ENCODE results near the gene PCBP2. TPM values are rescaled to one million over a fixed set of nuclear protein-coding genes. Genes with fewer than 3 reads are reported as not detected.

Gene PCBP2
- total and polyA plus RNA-seq, 2 experiments from 2014 or later = 114 to 326 TPM

GRCh38 chr12:53516758-53517455 lies 65.0 kb downstream of the PCBP2 start:
- no peak for DNase-seq (ENCODE audit: low read depth in 1 of 2, low spot score in 1 of 2)
- H3K27ac ChIP-seq = no peak overlapping the region
- no peak for TF ChIP-seq CTCF (IDR thresholded peaks at IDR 0.05; ENCODE audit: low read depth, low read length)
- no peaks in the 10 kb centered on the region for H3K27me3 ChIP-seq
- no peaks in the 10 kb centered on the region for H3K4me1 ChIP-seq (ENCODE audit: low read depth)
- H3K36me3 ChIP-seq = peaks cover 58% of the 10 kb centered on the region
- no peak overlapping the region for H3K4me3 ChIP-seq
- no peaks in the 10 kb centered on the region for H3K9me3 ChIP-seq (ENCODE audit: low read depth)

DNA sequence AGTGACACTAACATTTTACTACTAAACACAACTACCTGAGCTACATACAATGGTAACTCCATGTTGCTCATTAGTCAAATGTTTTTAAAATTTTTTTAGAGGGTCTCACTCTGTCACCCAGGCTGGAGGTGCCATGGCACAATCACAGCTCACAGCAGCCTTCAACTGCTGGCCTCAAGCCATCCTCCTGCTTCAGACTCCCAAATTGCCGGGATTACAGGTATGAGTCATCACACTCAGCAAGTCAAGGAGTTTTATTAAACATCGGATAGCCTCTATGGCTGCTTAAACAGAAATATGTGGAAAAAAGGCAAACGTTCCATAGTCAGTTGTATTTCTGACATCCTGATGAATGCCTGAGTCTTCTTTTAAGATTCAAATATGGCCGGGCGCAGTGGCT lies 66.5 kb downstream of the PCBP2 start:
- no peak overlapping the region for H3K4me3 ChIP-seq
- no peak overlapping the region for H3K27ac ChIP-seq
- H3K36me3 ChIP-seq = peaks cover 58% of the 10 kb centered on the region
- no peaks in the 10 kb centered on the region for H3K9me3 ChIP-seq (ENCODE audit: low read depth)
- H3K4me1 ChIP-seq (ENCODE audit: low read depth) = no peaks in the 10 kb centered on the region
- no peak for TF ChIP-seq CTCF (IDR thresholded peaks at IDR 0.05; ENCODE audit: low read depth, low read length)
- DNase-seq (ENCODE audit: low read depth in 1 of 2, low spot score in 1 of 2) = peak in 1 of 2 donors; percentile 28
- no peaks in the 10 kb centered on the region for H3K27me3 ChIP-seq

GRCh38 chr12:53523131-53523530 lies 71.2 kb downstream of the PCBP2 start:
- DNase-seq (ENCODE audit: low read depth in 1 of 2, low spot score in 1 of 2) = no peak
- Histone ChIP-seq H3K27me3 (no peaks in the 10 kb centered on the region), H3K4me1 (ENCODE audit: low read depth) (no peaks in the 10 kb centered on the region), H3K36me3 (peaks cover 49% of the 10 kb centered on the region), H3K4me3 (no peak overlapping the region), H3K9me3 (ENCODE audit: low read depth) (no peaks in the 10 kb centered on the region), H3K27ac (no peak overlapping the region)
- TF ChIP-seq CTCF (IDR thresholded peaks at IDR 0.05; ENCODE audit: low read depth, low read length) = no peak

DNA sequence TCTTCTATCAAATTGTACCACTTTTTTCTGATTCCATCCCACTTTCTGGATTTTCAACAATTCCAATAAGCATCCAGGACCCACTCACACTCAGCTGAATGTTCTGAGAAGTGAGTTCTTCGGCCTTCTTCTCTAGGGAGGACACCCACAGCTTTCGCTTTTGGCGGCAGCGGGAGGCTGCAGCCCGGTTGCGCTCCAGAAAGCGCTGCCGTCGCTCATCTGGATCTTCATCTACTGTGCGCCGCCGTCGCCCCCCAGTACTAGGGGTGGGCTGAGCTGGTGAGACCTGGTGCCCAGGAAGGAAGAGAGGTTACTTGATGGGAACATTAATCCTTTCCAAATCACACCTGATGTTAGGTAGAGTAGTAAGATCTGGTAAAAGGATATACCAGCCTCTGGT lies 72.6 kb downstream of the PCBP2 start:
- DNase-seq (ENCODE audit: low read depth in 1 of 2, low spot score in 1 of 2) = no peak
- H3K36me3 ChIP-seq = peaks cover 44% of the 10 kb centered on the region
- no peak overlapping the region for H3K27ac ChIP-seq
- no peaks in the 10 kb centered on the region for H3K9me3 ChIP-seq (ENCODE audit: low read depth)
- no peak overlapping the region for H3K4me3 ChIP-seq
- no peaks in the 10 kb centered on the region for H3K27me3 ChIP-seq
- H3K4me1 ChIP-seq (ENCODE audit: low read depth) = no peaks in the 10 kb centered on the region
- TF ChIP-seq CTCF (IDR thresholded peaks at IDR 0.05; ENCODE audit: low read depth, low read length) = no peak

- no peaks in the 10 kb centered on the region for H3K9me3 ChIP-seq (ENCODE audit: low read depth)
- no peak overlapping the region for H3K4me3 ChIP-seq
- no peaks in the 10 kb centered on the region for H3K4me1 ChIP-seq (ENCODE audit: low read depth)
- H3K36me3 ChIP-seq = peaks cover 50% of the 10 kb centered on the region
- no peak for TF ChIP-seq CTCF (IDR thresholded peaks at IDR 0.05; ENCODE audit: low read depth, low read length)
- H3K27ac ChIP-seq = no peak overlapping the region
- H3K27me3 ChIP-seq = no peaks in the 10 kb centered on the region
- no peak for DNase-seq (ENCODE audit: low read depth in 1 of 2, low spot score in 1 of 2)
Measured at GRCh38 chr12:53530061-53530460, 78.2 kb downstream of the PCBP2 start.

Other genes starting within 250 kb of the PCBP2 start
- gene ITGB7, start 244.9 kb upstream of the PCBP2 start, total RNA-seq = 0.25 and 1.1 TPM in 2 replicates
- 0.55 and 0.86 TPM in 2 replicates for gene ITGB7, start 244.9 kb upstream of the PCBP2 start, polyA plus RNA-seq
- 15.5 and 30.4 TPM in 2 replicates for gene RARG, start 219.9 kb upstream of the PCBP2 start, total RNA-seq
- 13.0 and 19.2 TPM in 2 replicates for gene RARG, start 219.9 kb upstream of the PCBP2 start, polyA plus RNA-seq
- gene ESPL1, start 183.8 kb upstream of the PCBP2 start, total RNA-seq = 7.8 and 23.9 TPM in 2 replicates
- 1.3 and 4.8 TPM in 2 replicates for gene ESPL1, start 183.8 kb upstream of the PCBP2 start, polyA plus RNA-seq
- gene PFDN5, start 156.6 kb upstream of the PCBP2 start, total RNA-seq = 435 and 511 TPM in 2 replicates
- 548 and 553 TPM in 2 replicates for gene PFDN5, start 156.6 kb upstream of the PCBP2 start, polyA plus RNA-seq
- 69.5 and 71.0 TPM in 2 replicates for gene MYG1, start 152.4 kb upstream of the PCBP2 start, total RNA-seq
- 73.3 and 75.4 TPM in 2 replicates for gene MYG1, start 152.4 kb upstream of the PCBP2 start, polyA plus RNA-seq
- 117 and 119 TPM in 2 replicates for gene AAAS, start 130.5 kb upstream of the PCBP2 start, total RNA-seq
- 138 and 140 TPM in 2 replicates for gene AAAS, start 130.5 kb upstream of the PCBP2 start, polyA plus RNA-seq
- gene SP7, start 115.7 kb upstream of the PCBP2 start, total RNA-seq = 0.14 and 0.39 TPM in 2 replicates
- gene SP7, start 115.7 kb upstream of the PCBP2 start, polyA plus RNA-seq = 0.45 TPM in 1 of 2 replicates, not detected in the other
- 43.7 and 53.0 TPM in 2 replicates for gene SP1, start 71.9 kb upstream of the PCBP2 start, total RNA-seq
- 11.4 and 12.9 TPM in 2 replicates for gene SP1, start 71.9 kb upstream of the PCBP2 start, polyA plus RNA-seq
- gene AMHR2, start 28.2 kb upstream of the PCBP2 start, total RNA-seq = 39.8 and 60.0 TPM in 2 replicates
- gene AMHR2, start 28.2 kb upstream of the PCBP2 start, polyA plus RNA-seq = 53.4 and 57.3 TPM in 2 replicates
- 42.9 and 48.3 TPM in 2 replicates for gene PRR13, start 10.4 kb upstream of the PCBP2 start, total RNA-seq
- gene PRR13, start 10.4 kb upstream of the PCBP2 start, polyA plus RNA-seq = 169 and 190 TPM in 2 replicates
- gene MAP3K12, start 47.4 kb downstream of the PCBP2 start, total RNA-seq = 18.5 and 26.1 TPM in 2 replicates
- gene MAP3K12, start 47.4 kb downstream of the PCBP2 start, polyA plus RNA-seq = 15.1 and 17.6 TPM in 2 replicates
- gene TARBP2, start 49.2 kb downstream of the PCBP2 start, total RNA-seq = 58.3 and 68.1 TPM in 2 replicates
- 69.2 and 79.8 TPM in 2 replicates for gene TARBP2, start 49.2 kb downstream of the PCBP2 start, polyA plus RNA-seq
- gene NPFF, start 55.4 kb downstream of the PCBP2 start, total RNA-seq = not detected in 2 replicates
- gene NPFF, start 55.4 kb downstream of the PCBP2 start, polyA plus RNA-seq = not detected in 2 replicates
- 8.7 and 9.1 TPM in 2 replicates for gene ATF7, start 174.3 kb downstream of the PCBP2 start, total RNA-seq
- 13.8 and 17.8 TPM in 2 replicates for gene ATF7, start 174.3 kb downstream of the PCBP2 start, polyA plus RNA-seq
- 703 and 923 TPM in 2 replicates for gene ATP5MC2, start 224.0 kb downstream of the PCBP2 start, total RNA-seq
- 703 and 802 TPM in 2 replicates for gene ATP5MC2, start 224.0 kb downstream of the PCBP2 start, polyA plus RNA-seq

All from cardiac muscle cell (in vitro differentiated cells and primary cell).